ENCODE results near the gene RASSF4. TPM values are rescaled to one million over a fixed set of nuclear protein-coding genes. Genes with fewer than 3 reads are reported as not detected.

Gene RASSF4
- total RNA-seq, 4 donors from 2014 or later, result 27.6 to 41.5 (median 32.7) TPM

DNA sequence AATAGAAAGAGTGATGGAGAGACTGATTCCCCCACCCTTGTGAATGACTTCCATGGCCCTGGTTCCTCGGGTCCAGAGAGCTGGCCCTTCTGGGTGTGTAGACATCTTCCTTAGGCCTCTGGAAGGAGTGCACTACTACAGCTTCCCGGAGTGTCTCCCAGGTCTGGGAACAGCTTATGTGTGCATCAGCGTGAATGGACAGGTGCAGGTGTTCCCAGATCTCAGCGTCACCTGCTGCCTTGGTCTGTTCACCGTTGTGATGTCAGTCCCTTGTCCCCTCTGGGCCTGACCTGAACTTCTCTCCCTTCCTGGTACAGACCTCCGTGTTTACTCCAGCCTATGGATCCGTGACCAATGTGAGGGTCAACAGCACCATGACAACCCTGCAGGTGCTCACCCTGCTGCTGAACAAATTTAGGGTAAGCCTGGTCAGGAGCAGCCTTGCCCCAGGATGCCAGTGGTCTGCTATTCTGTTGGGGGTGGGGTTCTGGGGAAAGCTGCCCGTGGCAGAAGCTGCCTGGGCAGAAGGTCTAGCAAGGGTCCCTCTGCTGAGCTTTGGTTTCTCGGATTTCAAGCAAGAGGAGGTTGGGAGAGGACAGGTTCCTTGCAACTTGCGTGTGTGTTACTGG is 29.5 kb downstream of the RASSF4 start:
- intact Hi-C loops (cut with DNase I), result no loop called here
- Histone ChIP-seq H3K27me3 (no peaks in the 10 kb centered on the region), H3K4me3 (no peak overlapping the region), H3K4me1 (peaks cover 61 to 75% (median 67%) of the 10 kb centered on the region in 4 donors), H3K27ac (replicated peaks in 1 of 4) (peak overlapping the region in 2 of 4 donors; percentile 30 to 92), H3K36me3 (peaks cover 4 to 95% (median 66%) of the 10 kb centered on the region in 4 donors), H3K9me3 (no peaks in the 10 kb centered on the region)
- 95% methylated on average over 8 of the region's 10 CpGs for WGBS
- TF ChIP-seq, protein P1, sequence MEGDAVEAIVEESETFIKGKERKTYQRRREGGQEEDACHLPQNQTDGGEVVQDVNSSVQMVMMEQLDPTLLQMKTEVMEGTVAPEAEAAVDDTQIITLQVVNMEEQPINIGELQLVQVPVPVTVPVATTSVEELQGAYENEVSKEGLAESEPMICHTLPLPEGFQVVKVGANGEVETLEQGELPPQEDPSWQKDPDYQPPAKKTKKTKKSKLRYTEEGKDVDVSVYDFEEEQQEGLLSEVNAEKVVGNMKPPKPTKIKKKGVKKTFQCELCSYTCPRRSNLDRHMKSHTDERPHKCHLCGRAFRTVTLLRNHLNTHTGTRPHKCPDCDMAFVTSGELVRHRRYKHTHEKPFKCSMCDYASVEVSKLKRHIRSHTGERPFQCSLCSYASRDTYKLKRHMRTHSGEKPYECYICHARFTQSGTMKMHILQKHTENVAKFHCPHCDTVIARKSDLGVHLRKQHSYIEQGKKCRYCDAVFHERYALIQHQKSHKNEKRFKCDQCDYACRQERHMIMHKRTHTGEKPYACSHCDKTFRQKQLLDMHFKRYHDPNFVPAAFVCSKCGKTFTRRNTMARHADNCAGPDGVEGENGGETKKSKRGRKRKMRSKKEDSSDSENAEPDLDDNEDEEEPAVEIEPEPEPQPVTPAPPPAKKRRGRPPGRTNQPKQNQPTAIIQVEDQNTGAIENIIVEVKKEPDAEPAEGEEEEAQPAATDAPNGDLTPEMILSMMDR (IDR thresholded peaks at IDR 0.05), result no peak
- TF ChIP-seq POLR2A (IDR thresholded peaks at IDR 0.05; ENCODE audit: low read depth) (no peak), EP300 (IDR thresholded peaks at IDR 0.05) (no peak), POLR2AphosphoS5 (IDR thresholded peaks at IDR 0.05) (no peak)
- DNase-seq (ENCODE audit: extremely low spot score), result no peak

DNA sequence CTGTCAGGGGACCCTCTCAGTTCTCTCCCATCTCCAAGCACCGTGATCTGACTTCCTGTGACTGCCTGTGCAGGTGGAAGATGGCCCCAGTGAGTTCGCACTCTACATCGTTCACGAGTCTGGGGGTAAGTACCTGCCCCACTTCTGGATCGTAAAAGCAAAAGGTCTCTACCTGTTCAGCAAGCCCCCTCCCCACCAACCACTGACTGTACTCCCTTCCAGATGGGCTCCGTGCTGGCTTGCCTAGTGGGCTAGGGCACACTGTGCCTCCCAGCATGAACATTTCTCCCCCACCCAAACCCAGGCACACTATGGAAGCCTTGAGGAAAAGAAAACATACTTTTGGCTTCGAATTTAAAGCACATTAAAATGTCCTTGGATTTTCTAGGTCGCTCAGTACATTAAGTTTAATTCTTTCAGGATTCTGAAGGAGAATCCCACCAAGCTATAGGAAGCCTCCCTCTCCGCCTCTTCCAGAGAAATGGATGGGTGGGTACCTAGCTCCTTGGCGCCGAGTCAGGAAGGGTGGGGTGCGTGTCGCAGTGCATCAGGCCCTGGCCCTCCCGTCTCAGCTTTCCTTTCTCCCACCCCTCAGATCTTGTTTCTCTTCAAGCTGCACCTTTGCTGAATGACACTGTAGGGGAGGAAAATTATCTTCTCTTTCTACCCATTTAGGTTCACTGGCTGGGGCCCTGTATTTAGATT is 30.1 kb downstream of the RASSF4 start:
- Histone ChIP-seq H3K9me3 (no peaks in the 10 kb centered on the region), H3K27ac (replicated peaks in 1 of 4) (peak overlapping the region; percentile 10 to 92 (median 39)), H3K4me1 (peaks cover 61 to 75% (median 67%) of the 10 kb centered on the region in 4 donors), H3K4me3 (no peak overlapping the region), H3K36me3 (peaks cover 4 to 89% (median 59%) of the 10 kb centered on the region in 4 donors), H3K27me3 (no peaks in the 10 kb centered on the region)
- no peak for DNase-seq (ENCODE audit: extremely low spot score)
- TF ChIP-seq, protein P1 (IDR thresholded peaks at IDR 0.05), result no peak
- intact Hi-C loops (cut with DNase I), result no loop called here
- 83% methylated on average over 13 of the region's 14 CpGs for whole genome bisulfite sequencing

DNA sequence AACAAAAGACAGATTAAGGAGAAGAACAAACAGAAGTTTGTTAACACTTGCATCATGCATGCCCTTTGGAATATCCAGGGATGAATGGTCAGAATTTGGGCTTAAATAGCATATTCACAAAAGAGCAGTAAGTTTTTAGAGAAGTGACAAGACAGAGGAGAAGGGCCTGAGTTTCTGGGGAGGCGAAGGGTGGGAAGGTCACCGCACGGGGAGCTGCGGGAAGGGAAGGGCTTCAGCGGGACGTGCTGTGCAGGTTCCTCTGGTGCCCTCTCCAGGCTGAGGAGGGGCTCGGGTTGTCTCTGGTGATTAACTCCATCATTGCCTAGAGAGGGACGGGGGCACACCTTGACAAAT is 30.7 kb downstream of the RASSF4 start:
- 38% methylated on average over 8 of the region's 8 CpGs for WGBS
- peaks cover 61 to 75% (median 67%) of the 10 kb centered on the region in 4 donors for H3K4me1 ChIP-seq
- intact Hi-C loops (cut with DNase I), result no loop called here

DNA sequence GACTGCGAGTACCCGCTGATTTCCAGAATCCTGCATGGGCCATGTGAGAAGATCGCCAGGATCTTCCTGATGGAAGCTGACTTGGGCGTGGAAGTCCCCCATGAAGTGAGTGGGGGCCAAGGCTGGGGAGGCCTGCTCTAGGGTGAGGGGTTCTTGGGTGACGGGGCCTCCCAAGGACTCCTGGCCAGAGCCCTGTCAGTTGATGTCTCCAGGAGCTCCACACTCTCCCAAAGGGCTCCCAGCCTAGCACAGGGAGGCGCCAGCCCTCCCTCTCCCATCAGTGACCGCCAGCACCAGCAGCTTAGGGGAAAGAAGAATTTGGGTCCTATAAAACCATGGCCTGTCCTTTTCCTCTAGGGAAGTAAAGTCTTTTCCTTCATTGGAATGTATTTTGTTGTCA is 31.4 kb downstream of the RASSF4 start:
- Histone ChIP-seq H3K4me3 (no peak overlapping the region), H3K4me1 (peaks cover 61 to 76% (median 67%) of the 10 kb centered on the region in 4 donors), H3K27ac (replicated peaks in 1 of 4) (peak overlapping the region in 3 of 4 donors; percentile 30 to 92 (median 48)), H3K36me3 (peaks cover 4 to 78% (median 55%) of the 10 kb centered on the region in 4 donors), H3K27me3 (no peaks in the 10 kb centered on the region), H3K9me3 (no peaks in the 10 kb centered on the region)
- 93% methylated on average over 6 of the region's 7 CpGs for WGBS
- intact Hi-C loops (cut with DNase I), result no loop called here
- TF ChIP-seq, protein P1 (IDR thresholded peaks at IDR 0.05), result no peak
- TF ChIP-seq EP300 (IDR thresholded peaks at IDR 0.05) (no peak), POLR2A (IDR thresholded peaks at IDR 0.05; ENCODE audit: low read depth) (no peak), POLR2AphosphoS5 (IDR thresholded peaks at IDR 0.05) (no peak)
- no peak for DNase-seq (ENCODE audit: extremely low spot score)

More for the DNA sequence above, 30.7 kb downstream of the RASSF4 start:
- no peak for DNase-seq (ENCODE audit: extremely low spot score)
- TF ChIP-seq POLR2AphosphoS5 (IDR thresholded peaks at IDR 0.05) (no peak), EP300 (IDR thresholded peaks at IDR 0.05) (no peak), POLR2A (IDR thresholded peaks at IDR 0.05; ENCODE audit: low read depth) (no peak)
- TF ChIP-seq, protein P1 (IDR thresholded peaks at IDR 0.05), result no peak
- H3K27ac ChIP-seq (replicated peaks in 1 of 4), result peak overlapping the region; percentile 10 to 92 (median 39)
- H3K27me3 ChIP-seq, result no peaks in the 10 kb centered on the region
- H3K36me3 ChIP-seq, result peaks cover 4 to 84% (median 55%) of the 10 kb centered on the region in 4 donors
- H3K9me3 ChIP-seq, result no peaks in the 10 kb centered on the region
- no peak overlapping the region for H3K4me3 ChIP-seq
